Raji (cell line): ENCODE data around the gene DES.

Experiments
- POLR2A ChIP-seq: IDR thresholded peaks from 2 replicates; pipeline ENCODE4 v1.6.1; 2011; ENCODE audit warnings: low read depth, low read length, control low read depth; ENCODE audit not compliant: insufficient read depth

Gene DES

DNA sequence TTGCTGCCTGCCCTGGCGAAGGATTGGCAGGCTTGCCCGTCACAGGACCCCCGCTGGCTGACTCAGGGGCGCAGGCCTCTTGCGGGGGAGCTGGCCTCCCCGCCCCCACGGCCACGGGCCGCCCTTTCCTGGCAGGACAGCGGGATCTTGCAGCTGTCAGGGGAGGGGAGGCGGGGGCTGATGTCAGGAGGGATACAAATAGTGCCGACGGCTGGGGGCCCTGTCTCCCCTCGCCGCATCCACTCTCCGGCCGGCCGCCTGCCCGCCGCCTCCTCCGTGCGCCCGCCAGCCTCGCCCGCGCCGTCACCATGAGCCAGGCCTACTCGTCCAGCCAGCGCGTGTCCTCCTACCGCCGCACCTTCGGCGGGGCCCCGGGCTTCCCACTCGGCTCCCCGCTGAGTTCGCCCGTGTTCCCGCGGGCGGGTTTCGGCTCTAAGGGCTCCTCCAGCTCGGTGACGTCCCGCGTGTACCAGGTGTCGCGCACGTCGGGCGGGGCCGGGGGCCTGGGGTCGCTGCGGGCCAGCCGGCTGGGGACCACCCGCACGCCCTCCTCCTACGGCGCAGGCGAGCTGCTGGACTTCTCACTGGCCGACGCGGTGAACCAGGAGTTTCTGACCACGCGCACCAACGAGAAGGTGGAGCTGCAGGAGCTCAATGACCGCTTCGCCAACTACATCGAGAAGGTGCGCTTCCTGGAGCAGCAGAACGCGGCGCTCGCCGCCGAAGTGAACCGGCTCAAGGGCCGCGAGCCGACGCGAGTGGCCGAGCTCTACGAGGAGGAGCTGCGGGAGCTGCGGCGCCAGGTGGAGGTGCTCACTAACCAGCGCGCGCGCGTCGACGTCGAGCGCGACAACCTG lies at the start of gene DES:
Gene DES (plus strand): TSS at position 223 of the 857 bp plus-strand sequence. CDS start 86 bp downstream, at position 309.
- no peak for TF ChIP-seq POLR2A

DNA sequence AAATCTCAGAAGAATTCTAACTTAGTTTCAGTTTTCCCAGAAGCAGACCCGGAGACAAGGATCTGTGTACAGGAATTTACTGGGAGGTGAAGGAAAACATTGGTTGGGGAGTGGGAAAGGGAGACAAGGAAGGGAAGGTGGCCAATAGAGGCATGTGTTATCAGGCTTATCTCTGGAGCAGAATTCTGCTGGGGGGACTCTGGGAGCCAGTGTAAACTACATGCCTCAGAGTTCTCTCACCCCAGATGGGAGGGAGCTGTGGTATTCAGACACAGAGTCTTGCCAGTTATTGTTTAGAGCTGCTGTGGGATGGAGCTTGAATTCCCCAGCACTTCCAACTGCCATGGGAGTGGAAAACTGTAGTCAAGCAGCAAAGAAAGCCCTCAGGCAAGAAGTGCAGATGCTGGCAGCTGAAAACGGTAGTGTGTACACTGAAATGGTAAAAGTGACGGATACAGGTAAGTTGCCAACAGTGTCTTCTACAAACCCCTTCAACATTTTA lies 49.4 kb upstream of the DES start:
- TF ChIP-seq POLR2A: no peak

DNA sequence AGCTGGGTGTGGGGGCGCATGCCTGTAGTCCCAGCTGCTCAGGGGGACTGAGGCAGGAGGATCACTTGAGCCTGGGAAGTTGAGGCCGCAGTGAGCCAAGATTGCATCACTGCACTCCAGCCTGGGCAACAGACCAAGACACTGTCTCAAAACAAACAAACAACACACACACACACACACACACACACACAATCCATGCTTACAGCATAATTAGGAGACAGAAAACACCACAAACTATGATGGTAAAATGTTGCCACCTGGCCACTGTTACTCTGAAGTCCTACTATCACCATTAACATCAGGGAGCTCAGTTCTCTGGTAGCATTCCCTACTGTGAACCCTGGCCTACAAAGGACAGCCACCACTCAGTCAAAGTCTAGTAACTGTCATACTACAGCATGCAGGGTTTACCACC lies 48.7 kb upstream of the DES start:
- TF ChIP-seq POLR2A: no peak

DNA sequence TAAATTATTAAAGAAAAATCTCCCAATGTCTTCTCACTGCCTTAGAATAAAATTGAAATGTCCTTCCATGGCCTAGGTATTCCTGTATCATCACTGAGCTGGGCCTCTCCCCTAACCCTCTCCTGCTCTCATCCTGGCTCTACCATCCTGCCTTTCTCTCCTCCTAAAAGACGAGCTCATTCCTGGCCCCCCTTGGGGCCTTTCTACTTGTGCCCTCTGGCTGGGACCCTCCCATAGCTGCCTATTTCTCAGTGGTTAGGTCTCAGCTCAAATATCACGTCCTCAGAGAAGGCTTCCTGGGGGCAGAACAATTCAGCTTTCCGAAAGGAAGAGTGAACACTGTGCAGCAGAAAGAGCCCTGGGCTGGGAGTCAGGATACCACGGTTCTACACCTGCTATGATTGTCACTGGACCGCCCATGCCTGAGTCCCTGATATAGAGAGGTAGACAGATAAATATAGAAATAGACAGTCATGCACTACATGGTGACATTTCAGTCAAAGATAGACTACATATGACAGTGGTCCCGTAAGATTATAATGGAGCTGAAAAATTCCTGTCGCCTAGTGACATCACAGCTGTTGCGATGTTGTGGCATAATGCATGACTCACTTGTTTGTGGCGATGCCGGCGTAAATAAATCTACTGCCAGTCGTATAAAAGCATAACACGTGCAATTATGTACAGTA lies 39.9 kb upstream of the DES start:
- TF ChIP-seq POLR2A: no peak

DNA sequence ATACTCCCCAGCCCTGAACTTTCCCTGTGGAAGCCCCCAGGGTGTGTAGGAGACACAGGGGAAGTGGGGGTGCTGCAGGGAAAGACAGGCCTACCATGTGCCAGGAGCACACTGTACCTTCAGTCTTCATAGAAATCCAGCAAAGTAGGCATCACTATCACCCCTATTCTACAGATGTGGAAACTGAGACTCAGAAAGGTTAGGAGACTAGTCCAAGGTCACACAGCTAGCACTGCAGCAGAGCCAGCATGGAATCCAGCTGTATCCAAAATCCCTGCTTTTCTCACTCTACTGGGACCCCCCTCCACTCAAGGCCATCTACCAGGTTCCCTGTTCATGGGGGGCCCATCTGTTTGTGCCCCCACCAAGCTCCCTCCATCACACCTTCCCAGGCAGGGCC lies 37.3 kb upstream of the DES start:
- no peak for TF ChIP-seq POLR2A

DNA sequence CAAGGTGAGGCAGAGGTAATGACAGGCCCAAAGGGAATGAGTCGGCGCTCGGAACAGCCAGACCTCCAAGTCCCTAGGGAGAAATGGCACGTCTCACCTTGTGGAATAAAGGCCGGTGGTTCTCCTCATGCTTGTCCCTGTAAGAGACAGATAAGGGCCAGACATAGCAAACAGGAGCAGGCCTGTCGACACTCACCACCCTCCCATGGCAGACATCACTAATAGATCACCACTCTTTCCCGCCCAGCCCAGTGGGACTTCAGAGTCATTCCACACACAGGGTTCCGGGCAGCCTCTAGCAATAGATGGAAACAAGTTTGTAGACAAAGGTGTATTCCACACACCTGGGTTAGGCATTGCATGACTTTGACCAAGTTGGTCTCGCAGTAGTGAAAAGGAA lies 36.7 kb upstream of the DES start:
- TF ChIP-seq POLR2A: no peak

DNA sequence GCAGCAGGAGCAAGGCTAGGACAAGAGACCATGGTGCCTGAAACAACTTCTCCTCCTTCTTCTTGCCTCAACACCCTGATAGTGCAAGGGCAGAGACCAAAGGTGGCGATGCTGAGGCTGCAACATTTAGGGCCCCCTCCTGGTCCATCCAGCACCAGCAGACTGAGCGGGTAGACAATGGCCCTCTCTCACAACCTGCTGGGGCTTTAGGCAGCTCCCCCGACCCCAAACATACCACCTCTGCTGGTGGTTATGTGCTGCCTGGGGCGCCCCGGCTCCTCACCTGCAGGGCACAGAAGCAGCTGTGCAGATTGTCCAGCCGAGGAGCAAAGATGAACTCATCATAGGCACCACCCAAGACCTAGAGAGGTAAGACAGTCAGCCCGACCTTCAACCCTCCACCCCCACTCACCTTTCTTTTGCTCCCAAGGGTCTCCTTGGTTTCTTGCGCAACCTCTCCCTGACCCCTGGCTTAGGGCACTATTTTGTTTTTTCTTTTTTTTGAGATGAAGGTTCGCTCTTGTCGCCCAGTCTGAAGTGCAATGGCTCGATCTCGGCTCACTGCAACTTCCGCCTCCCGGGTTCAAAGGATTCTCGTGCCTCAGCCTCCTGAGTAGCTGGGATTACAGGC lies 34.0 kb upstream of the DES start:
- TF ChIP-seq POLR2A: no peak

DNA sequence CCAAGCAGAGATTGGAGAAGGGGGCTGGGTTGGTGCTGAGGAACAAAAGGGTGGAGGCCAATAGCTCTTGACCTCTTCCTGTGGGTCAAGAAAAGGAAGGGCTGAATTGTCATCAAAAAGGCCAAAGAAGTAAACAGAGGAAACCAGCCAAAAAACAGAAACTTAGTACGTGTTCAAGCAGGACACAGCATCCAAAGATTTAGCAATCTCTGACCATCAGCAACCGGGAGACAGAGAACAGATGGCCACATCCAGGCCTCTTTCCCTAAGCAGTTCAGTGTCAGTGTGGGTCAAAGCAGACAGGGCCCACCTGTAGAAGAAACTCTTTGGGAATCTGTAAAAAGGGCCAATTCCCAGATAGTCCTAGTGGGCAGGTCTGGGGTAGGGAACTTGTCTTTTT lies 33.3 kb upstream of the DES start:
- TF ChIP-seq POLR2A: no peak

DNA sequence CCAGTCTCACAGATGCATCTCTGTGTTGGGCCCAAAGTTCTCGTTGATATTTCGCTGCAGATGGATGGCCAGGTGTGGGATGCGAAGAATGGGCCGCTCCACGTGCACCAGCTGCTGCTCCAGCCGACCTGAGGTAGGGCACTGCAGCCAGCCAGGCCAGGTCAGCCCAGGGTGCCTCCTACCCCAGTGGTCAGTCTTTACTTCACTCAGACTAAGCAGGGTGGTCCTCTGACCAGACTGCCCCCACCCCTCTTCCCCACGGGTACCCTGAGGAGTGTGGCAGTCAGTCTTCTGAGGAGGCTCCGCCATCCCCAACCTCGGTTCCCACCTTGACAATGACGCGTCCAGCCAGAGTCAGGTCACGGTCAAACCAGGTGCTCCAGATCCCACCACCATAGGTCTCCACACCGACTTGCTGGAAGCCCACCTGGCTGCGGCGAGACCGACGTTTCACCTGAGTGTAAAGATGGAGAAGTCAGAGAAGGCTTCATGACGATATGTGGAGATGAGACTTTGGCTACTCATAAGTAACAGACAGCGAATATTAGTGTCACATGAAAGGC lies 32.1 kb upstream of the DES start:
- TF ChIP-seq POLR2A: no peak

DNA sequence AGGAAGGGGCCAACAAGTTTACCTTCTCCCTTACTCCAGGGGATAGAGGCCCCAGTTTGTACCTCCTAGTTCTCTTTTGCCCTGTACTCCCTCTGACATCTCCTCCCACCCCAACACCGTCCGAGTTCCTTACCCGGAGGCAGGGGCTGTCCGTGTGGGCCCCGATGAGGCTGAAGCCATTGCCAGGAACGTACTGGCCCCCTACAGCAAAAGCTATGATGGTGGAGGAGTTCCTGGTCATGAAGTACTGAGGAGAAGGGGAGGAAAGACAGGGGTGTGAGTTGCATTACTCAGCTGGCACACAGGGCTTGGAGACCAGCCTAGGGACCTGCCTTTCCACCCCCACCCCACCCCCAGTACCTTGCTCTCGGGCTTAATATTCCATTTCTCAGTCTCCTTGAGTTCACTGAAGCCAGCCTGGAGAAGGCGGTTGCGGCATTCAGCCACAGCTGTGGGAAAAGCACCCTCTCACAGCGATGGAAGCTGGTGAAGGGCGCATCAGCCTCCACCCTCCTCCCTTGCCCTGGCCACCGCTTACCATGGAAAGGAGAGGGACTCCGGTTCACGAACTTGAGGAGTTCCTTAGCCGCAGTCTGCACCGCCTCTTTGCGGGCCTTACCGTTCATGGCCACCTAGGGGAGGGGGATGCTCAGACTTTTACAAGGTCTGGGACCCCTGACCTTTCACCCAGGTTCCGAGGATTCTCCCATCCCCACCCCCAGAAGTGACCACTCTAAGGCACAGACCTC lies 31.5 kb upstream of the DES start:
- no peak for TF ChIP-seq POLR2A

DNA sequence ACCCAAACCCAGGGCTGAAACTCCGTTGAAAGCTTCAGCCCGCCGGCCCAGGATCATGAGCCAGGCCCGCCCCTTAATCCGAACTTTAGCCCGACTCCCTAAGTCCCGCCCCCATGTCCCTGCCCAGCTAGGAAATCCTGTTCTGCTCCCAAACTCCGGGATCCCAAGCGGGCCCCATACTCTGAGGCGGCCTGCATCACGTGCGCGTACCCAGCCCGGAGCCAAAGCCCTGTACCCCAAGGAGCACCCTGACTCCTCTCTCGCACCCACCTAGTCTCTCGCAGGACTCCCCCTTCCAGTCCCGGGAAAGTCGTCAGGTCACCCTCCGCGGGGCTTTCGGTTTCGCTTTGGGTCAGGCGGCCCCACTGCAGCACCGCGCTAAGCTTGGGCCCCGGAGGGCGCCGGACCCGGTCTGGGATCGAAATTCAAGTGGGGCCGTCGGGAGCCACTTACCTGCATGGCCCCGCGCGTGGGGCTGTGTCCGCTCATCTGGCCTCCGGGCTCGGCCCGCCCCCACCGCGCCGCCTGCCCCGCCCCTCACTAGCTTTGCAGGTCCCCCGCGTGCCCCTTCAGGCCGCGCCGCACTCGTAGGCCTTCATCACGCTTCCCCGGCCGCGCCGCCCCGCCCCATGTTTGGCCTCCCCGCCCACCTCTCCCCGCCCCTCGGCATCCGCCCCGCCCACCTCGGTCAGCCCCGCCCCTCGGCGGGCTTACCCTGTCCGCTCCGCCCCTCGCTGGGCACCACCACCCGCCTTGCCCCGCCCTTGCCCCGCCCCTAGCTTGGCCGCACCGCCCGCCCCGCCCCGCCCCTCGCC lies 30.7 kb upstream of the DES start, which contains the start of gene DNPEP:
Gene DNPEP (minus strand): TSS at position 607 of the 815 bp plus-strand sequence. CDS start 118 bp downstream, at position 489.
- peak; percentile 60; the same call in 1 of the 2 replicates for TF ChIP-seq POLR2A

DNA sequence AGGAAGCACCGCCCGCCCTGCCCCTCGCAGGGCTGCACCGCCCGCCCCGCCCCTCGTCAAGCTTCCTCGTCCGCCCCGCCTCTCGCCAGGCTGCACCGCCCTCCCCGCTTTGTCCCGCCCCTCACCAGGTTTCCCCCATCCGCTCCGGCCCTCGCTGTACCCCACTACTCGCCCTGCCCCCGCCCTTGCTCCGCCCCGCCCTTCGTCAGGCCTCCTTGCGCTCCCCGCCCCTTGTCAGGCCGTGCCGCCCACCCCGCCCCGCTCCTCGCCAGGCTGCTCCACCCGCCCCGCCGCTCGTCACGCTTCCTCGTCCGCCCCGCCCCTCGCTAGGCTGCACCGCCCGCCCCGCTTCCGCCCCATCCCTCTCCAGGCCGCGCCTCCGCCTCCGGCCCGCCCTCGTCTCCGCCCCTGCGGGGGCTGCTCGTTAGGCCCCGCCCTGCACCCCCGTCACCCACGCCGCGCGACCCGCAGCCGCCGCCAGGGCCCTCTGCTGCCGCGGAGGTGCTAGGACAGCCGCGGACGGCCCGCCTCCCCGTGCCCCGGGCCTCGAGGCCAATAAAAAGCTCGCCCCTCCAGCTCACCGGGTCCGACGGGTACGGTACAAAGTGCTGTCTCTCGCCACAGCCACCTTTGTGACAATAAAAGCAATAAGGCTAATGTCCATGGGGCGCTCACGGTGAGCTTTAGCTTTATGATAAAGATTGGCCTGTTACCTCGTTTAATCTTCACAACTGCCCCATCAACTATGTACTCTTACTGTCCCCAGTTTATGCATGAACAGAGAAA lies 29.9 kb upstream of the DES start:
- TF ChIP-seq POLR2A: peak; percentile 44

DNA sequence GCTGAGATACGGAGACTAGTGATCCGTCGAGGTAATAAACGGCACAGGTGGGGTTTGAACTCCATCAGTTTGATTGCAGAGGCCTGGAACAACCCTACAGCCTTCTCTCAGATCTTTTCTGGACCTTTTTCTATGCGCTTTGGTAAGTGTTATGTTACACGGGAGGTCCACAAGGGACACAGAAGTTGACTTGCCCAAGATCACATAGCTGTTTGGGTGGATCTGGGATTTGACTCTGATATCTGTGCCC lies 29.3 kb upstream of the DES start:
- TF ChIP-seq POLR2A: no peak
